Measurements from ENCODE around the gene OBSCN. TPM values are rescaled to one million over a fixed set of nuclear protein-coding genes. Genes with fewer than 3 reads are reported as not detected.

Gene OBSCN
- total RNA-seq, 1 donor from 2014 or later = 7.6 TPM

- no peak for TF ChIP-seq CTCF (IDR thresholded peaks at IDR 0.05; ENCODE audit: insufficient read depth, low read length, severe bottlenecking)
- FAIRE-seq (no peak), DNase-seq (ENCODE audit: low read depth) (no peak)
- peaks cover 7% of the 10 kb centered on the region for H3K36me3 ChIP-seq (ENCODE audit: control insufficient read depth, insufficient read depth, low read length)
- no peak overlapping the region for H3K4me3 ChIP-seq (ENCODE audit: low read depth, low read length)
- H3K27me3 ChIP-seq (ENCODE audit: control insufficient read depth, insufficient read depth, low read length) = no peaks in the 10 kb centered on the region
Measured at GRCh38 chr1:228178737-228179684, 28.8 kb upstream of the OBSCN start.

- DNase-seq (ENCODE audit: low read depth) = no peak
- peaks cover under 1% of the 10 kb centered on the region for H3K36me3 ChIP-seq (ENCODE audit: control insufficient read depth, insufficient read depth, low read length)
- FAIRE-seq = no peak
- TF ChIP-seq CTCF (IDR thresholded peaks at IDR 0.05; ENCODE audit: insufficient read depth, low read length, severe bottlenecking) = no peak
- no peak overlapping the region for H3K4me3 ChIP-seq (ENCODE audit: low read depth, low read length)
- no peaks in the 10 kb centered on the region for H3K27me3 ChIP-seq (ENCODE audit: control insufficient read depth, insufficient read depth, low read length)
Measured at GRCh38 chr1:228180271-228180958, 27.4 kb upstream of the OBSCN start.

GRCh38 chr1:228180959-228181644, 26.7 kb upstream of the OBSCN start:
- TF ChIP-seq CTCF (IDR thresholded peaks at IDR 0.05; ENCODE audit: insufficient read depth, low read length, severe bottlenecking) = no peak
- no peaks in the 10 kb centered on the region for H3K36me3 ChIP-seq (ENCODE audit: control insufficient read depth, insufficient read depth, low read length)
- DNase-seq (ENCODE audit: low read depth) (no peak), FAIRE-seq (no peak)
- no peak overlapping the region for H3K4me3 ChIP-seq (ENCODE audit: low read depth, low read length)
- H3K27me3 ChIP-seq (ENCODE audit: control insufficient read depth, insufficient read depth, low read length) = no peaks in the 10 kb centered on the region

GRCh38 chr1:228181645-228182034, 26.2 kb upstream of the OBSCN start:
- no peak overlapping the region for H3K4me3 ChIP-seq (ENCODE audit: low read depth, low read length)
- H3K27me3 ChIP-seq (ENCODE audit: control insufficient read depth, insufficient read depth, low read length) = no peaks in the 10 kb centered on the region
- no peaks in the 10 kb centered on the region for H3K36me3 ChIP-seq (ENCODE audit: control insufficient read depth, insufficient read depth, low read length)
- DNase-seq (ENCODE audit: low read depth) = no peak
- no peak for FAIRE-seq
- TF ChIP-seq CTCF (IDR thresholded peaks at IDR 0.05; ENCODE audit: insufficient read depth, low read length, severe bottlenecking) = no peak

- TF ChIP-seq CTCF (IDR thresholded peaks at IDR 0.05; ENCODE audit: insufficient read depth, low read length, severe bottlenecking) = no peak
- Histone ChIP-seq H3K27me3 (ENCODE audit: control insufficient read depth, insufficient read depth, low read length) (no peaks in the 10 kb centered on the region), H3K4me3 (ENCODE audit: low read depth, low read length) (no peak overlapping the region), H3K36me3 (ENCODE audit: control insufficient read depth, insufficient read depth, low read length) (no peaks in the 10 kb centered on the region)
- no peak for DNase-seq (ENCODE audit: low read depth)
- peak; percentile 18 for FAIRE-seq
Measured at GRCh38 chr1:228182296-228183030, 25.4 kb upstream of the OBSCN start.
